Measurements from ENCODE around the gene HYI. TPM values are rescaled to one million over a fixed set of nuclear protein-coding genes. Genes with fewer than 3 reads are reported as not detected.

HYI gene
- total and polyA plus RNA-seq, 5 experiments from 2014 or later: 2.4 to 18.9 (median 4.8) TPM

GRCh38 chr1:43447891-43448708 is 5.6 kb downstream of the HYI start:
- ATAC-seq (no peak), DNase-seq (peak in 1 of 10 donors; percentile 3)
- H3K4me3 Mint-ChIP-seq: no peak overlapping the region
- H3K36me3 Mint-ChIP-seq: peaks cover 0 to 68% (median 13%) of the 10 kb centered on the region in 3 donors
- H3K27me3 Mint-ChIP-seq: no peaks in the 10 kb centered on the region
- H3K27ac Mint-ChIP-seq: peak overlapping the region in 4 of 10 donors; percentile 34 to 79 (median 51)
- H3K4me1 Mint-ChIP-seq: peaks cover 6 to 15% (median 7%) of the 10 kb centered on the region in 4 donors
- H3K9me3 Mint-ChIP-seq: no peaks in the 10 kb centered on the region
- POLR2A ChIA-PET: no interaction called here

GRCh38 chr1:43446881-43447835 is 6.6 kb downstream of the HYI start:
- POLR2A ChIA-PET: no interaction called here
- Mint-ChIP-seq H3K36me3 (peaks cover 0 to 72% (median 13%) of the 10 kb centered on the region in 3 donors), H3K9me3 (no peaks in the 10 kb centered on the region), H3K4me1 (peaks cover 0 to 7% (median 2%) of the 10 kb centered on the region in 4 donors), H3K27me3 (no peaks in the 10 kb centered on the region), H3K27ac (peak overlapping the region in 3 of 10 donors; percentile 52 to 79 (median 59)), H3K4me3 (peak overlapping the region in 1 of 10 donors; percentile 20)
- no peak for DNase-seq
- no peak for ATAC-seq

DNA sequence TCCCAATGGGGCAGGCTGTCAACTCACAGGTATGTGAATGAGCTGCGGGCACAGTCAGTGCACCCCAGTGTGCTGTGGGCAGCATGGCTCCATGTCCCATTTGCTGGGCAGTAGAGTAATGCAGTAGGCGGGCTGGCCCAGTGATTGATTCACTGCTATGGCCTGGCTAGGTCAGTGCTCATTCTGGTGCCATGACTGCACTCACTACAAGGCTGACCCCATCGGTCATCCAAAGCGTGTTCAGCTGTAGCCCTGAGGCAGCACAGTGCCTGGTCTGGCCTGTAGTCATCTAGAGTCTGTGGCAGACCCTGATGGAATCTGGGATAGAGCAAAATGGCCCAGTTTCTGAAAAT is 7.4 kb downstream of the HYI start:
- ATAC-seq (no peak), DNase-seq (no peak)
- Mint-ChIP-seq H3K4me1 (peaks cover 0 to 3% (median 1%) of the 10 kb centered on the region in 4 donors), H3K9me3 (no peaks in the 10 kb centered on the region), H3K36me3 (peaks cover 0 to 75% (median 13%) of the 10 kb centered on the region in 3 donors), H3K4me3 (no peak overlapping the region), H3K27me3 (no peaks in the 10 kb centered on the region), H3K27ac (no peak overlapping the region)
- POLR2A ChIA-PET: interaction anchor here (2.4 kb wide), 1 partner anchor 8 kb away, joined by 10 read pairs; the partner anchor contains the start of gene HYI

- Mint-ChIP-seq H3K4me1 (peaks cover 0 to 3% (median 1%) of the 10 kb centered on the region in 4 donors), H3K27me3 (no peaks in the 10 kb centered on the region), H3K9me3 (no peaks in the 10 kb centered on the region), H3K4me3 (no peak overlapping the region), H3K36me3 (peaks cover 0 to 78% (median 13%) of the 10 kb centered on the region in 3 donors), H3K27ac (peak overlapping the region in 4 of 10 donors; percentile 21 to 57 (median 40))
- no peak for DNase-seq
- POLR2A ChIA-PET: interaction anchor here (2.4 kb wide), 1 partner anchor 8 kb away, joined by 10 read pairs; the partner anchor contains the start of gene HYI
- no peak for ATAC-seq
Measured at GRCh38 chr1:43445606-43446387, 7.9 kb downstream of the HYI start.

- no peaks in the 10 kb centered on the region for H3K27me3 Mint-ChIP-seq
- DNase-seq (peak in 1 of 10 donors; percentile 38), ATAC-seq (no peak)
- no peaks in the 10 kb centered on the region for H3K9me3 Mint-ChIP-seq
- H3K4me1 Mint-ChIP-seq: peaks cover 0 to 3% (median 1%) of the 10 kb centered on the region in 4 donors
- peak overlapping the region in 4 of 10 donors; percentile 16 to 85 (median 38) for H3K27ac Mint-ChIP-seq
- H3K4me3 Mint-ChIP-seq: no peak overlapping the region
- POLR2A ChIA-PET: interaction anchor here (2.4 kb wide), 1 partner anchor 9 kb away, joined by 10 read pairs; the partner anchor contains the start of gene HYI
- H3K36me3 Mint-ChIP-seq: peaks cover 0 to 82% (median 9%) of the 10 kb centered on the region in 3 donors
Measured at GRCh38 chr1:43444836-43445235, 8.9 kb downstream of the HYI start.

- Mint-ChIP-seq H3K4me1 (peaks cover 0 to 3% (median 1%) of the 10 kb centered on the region in 4 donors), H3K4me3 (no peak overlapping the region), H3K36me3 (peaks cover 0 to 81% (median 9%) of the 10 kb centered on the region in 3 donors), H3K27me3 (no peaks in the 10 kb centered on the region), H3K9me3 (no peaks in the 10 kb centered on the region), H3K27ac (peak overlapping the region in 2 of 10 donors; percentile 53 to 85)
- DNase-seq (no peak), ATAC-seq (no peak)
- POLR2A ChIA-PET: interaction anchor here (2.4 kb wide), 1 partner anchor 10 kb away, joined by 10 read pairs; the partner anchor contains the start of gene HYI
Measured at GRCh38 chr1:43444151-43444828, 9.4 kb downstream of the HYI start.

GRCh38 chr1:43443197-43443946 is 10.4 kb downstream of the HYI start:
- ATAC-seq: no peak
- Mint-ChIP-seq H3K36me3 (peaks cover 0 to 78% (median 9%) of the 10 kb centered on the region in 3 donors), H3K4me1 (peaks cover 0 to 2% (median 1%) of the 10 kb centered on the region in 4 donors), H3K27ac (peak overlapping the region in 2 of 10 donors; percentile 53 to 84), H3K4me3 (no peak overlapping the region), H3K27me3 (no peaks in the 10 kb centered on the region), H3K9me3 (no peaks in the 10 kb centered on the region)
- POLR2A ChIA-PET: no interaction called here
- peak in 1 of 10 donors; percentile 59 for DNase-seq

DNA sequence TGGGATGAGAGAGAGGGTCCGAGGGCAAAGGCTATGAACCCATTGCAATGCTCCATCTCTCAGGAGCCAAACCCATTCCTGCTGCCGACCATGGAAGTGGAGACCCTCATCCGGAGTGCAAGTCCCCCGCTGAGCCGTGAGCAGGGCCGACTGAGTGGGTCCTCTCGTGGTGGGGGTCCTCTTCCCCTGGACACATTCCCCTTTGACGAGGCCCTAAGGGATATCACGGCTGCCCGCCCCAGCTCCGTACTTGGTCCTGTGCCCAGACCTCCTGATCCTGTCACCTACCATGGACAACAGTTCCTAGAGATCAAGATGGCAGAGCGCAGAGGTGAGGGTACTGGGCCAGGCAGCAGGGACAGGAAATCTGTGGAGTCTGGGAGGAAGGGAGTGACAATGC is 11.0 kb downstream of the HYI start:
- Mint-ChIP-seq H3K36me3 (peaks cover 0 to 74% (median 9%) of the 10 kb centered on the region in 3 donors), H3K4me3 (no peak overlapping the region), H3K27ac (no peak overlapping the region), H3K4me1 (peaks cover 0 to 2% (median 1%) of the 10 kb centered on the region in 4 donors), H3K9me3 (no peaks in the 10 kb centered on the region), H3K27me3 (no peaks in the 10 kb centered on the region)
- POLR2A ChIA-PET: interaction anchor here (0.8 kb wide), 1 partner anchor 28 kb away, joined by 3 read pairs; no protein-coding TSS in a partner anchor
- DNase-seq (no peak), ATAC-seq (no peak)

GRCh38 chr1:43441894-43442637 is 11.7 kb downstream of the HYI start:
- DNase-seq: peak in 1 of 10 donors; percentile 44
- H3K27me3 Mint-ChIP-seq: no peaks in the 10 kb centered on the region
- H3K9me3 Mint-ChIP-seq: no peaks in the 10 kb centered on the region
- ATAC-seq: no peak
- no peak overlapping the region for H3K27ac Mint-ChIP-seq
- no peak overlapping the region for H3K4me3 Mint-ChIP-seq
- POLR2A ChIA-PET: interaction anchor here (0.6 to 0.8 kb wide), 3 partner anchors 12 to 213 kb away, joined by 3 to 4 read pairs (median 3); no protein-coding TSS in a partner anchor
- H3K36me3 Mint-ChIP-seq: peaks cover 0 to 67% (median 9%) of the 10 kb centered on the region in 3 donors
- peaks cover 0 to 2% (median 1%) of the 10 kb centered on the region in 4 donors for H3K4me1 Mint-ChIP-seq

DNA sequence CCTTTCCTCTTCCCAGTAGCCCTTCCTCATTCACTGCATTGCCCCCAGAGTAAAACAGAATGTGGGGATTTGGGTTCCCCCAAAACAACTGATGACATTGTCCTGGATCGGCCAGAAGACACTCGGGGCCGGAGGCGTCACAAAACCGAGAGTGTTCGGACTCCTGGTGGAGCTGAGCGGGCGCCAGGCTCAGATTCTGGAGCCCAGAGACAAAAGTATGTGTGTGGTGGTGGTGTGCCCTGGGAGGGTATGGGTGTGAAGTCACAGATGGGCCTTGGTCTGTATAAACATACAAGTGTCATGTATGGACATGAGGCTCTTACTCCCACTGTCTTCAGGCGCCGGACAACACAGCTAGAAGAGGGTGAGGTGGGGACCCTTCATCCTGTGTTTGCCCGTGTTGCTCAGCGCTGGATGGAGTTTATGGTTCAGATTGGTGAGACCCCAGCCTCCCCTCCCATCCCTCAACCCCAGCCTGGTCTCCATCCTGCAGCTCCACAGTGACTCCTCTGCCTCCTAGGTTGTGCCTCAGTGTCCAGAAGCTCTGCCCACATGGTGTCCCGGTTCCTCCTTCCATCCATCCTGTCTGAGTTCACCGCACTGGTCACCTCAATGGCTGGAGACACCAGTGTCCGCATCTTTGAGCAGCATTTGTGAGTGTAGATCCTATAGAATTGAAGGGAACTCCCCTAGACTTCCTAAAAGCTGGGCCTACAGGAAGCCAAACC is 12.4 kb downstream of the HYI start:
- Mint-ChIP-seq H3K9me3 (no peaks in the 10 kb centered on the region), H3K27ac (no peak overlapping the region), H3K4me1 (peaks cover 0 to 2% (median 1%) of the 10 kb centered on the region in 4 donors), H3K4me3 (no peak overlapping the region), H3K36me3 (peaks cover 0 to 62% (median 9%) of the 10 kb centered on the region in 3 donors), H3K27me3 (no peaks in the 10 kb centered on the region)
- ATAC-seq (no peak), DNase-seq (no peak)
- POLR2A ChIA-PET: interaction anchor here (0.6 to 1.9 kb wide), 3 partner anchors 11 to 212 kb away, joined by 3 to 7 read pairs (median 4); no protein-coding TSS in a partner anchor
